Spleen (tissue), 7 donors: Measurements from ENCODE around the gene XYLT1.

ENCODE experiments used
- POLR2A ChIP-seq, 3 donors: fragments of 450-650 bp; IDR thresholded peaks; one replicate each; pipeline ENCODE4 v1.5.1; 2017; ENCODE audit warnings: antibody characterized with exemption in 3 of 3, mild to moderate bottlenecking in 1 of 3
- POLR2AphosphoS5 ChIP-seq, 3 donors: sonication (generic); formaldehyde crosslinking; IDR thresholded peaks; one replicate each; pipeline ENCODE4 v1.5.1; 2017; ENCODE audit warnings: antibody characterized with exemption in 3 of 3
- TF ChIP-seq, protein P1 (sequence below), 11 experiments: fragments of 200-600 bp in 7 of 11; fragments of 450-650 bp in 4 of 11; sonication (generic) in 4 of 11; IDR thresholded peaks in 8 of 11; conservative IDR thresholded peaks in 3 of 11; 1 replicate in 7 of 11; 2 replicates in 4 of 11; pipeline versions ENCODE4 v1.4.0 to v1.8.0; 2016 to 2021; ENCODE audit warnings: antibody characterized with exemption in 11 of 11, inconsistent platforms in 4 of 11, mild to moderate bottlenecking in 1 of 11
- donor health status: DM: no; HTN: no; CAD: no; lungs with moderate emphysema.
- donor health status: DM: no; HTN: no; CAD: no.
- donor health status: DM: no; HTN: no; CAD: no.

DNA sequence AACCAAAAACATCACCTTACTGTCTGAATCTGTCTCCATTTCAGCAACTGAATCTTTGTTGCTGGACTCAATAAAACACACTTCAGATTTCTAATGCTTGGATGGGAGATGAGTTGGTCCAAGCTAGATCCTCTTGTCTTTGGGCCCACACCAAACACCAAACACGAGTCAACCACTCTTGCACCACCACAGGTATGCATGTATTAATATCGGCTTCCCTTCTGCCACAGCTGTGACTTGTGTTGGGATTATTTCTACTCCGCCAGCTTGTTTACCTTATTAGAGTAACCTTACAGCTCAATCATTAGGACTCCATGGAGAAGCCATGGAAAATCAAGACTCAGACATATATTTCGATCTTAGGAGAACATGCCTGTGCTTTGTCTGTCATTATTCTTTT, 49.9 kb downstream of the XYLT1 start:
- no peak for TF ChIP-seq POLR2A (IDR thresholded peaks at IDR 0.05)
- TF ChIP-seq, protein P1, sequence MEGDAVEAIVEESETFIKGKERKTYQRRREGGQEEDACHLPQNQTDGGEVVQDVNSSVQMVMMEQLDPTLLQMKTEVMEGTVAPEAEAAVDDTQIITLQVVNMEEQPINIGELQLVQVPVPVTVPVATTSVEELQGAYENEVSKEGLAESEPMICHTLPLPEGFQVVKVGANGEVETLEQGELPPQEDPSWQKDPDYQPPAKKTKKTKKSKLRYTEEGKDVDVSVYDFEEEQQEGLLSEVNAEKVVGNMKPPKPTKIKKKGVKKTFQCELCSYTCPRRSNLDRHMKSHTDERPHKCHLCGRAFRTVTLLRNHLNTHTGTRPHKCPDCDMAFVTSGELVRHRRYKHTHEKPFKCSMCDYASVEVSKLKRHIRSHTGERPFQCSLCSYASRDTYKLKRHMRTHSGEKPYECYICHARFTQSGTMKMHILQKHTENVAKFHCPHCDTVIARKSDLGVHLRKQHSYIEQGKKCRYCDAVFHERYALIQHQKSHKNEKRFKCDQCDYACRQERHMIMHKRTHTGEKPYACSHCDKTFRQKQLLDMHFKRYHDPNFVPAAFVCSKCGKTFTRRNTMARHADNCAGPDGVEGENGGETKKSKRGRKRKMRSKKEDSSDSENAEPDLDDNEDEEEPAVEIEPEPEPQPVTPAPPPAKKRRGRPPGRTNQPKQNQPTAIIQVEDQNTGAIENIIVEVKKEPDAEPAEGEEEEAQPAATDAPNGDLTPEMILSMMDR (IDR thresholded peaks at IDR 0.05 in 8 of 11, conservative IDR thresholded peaks at IDR 0.05 in 3 of 11), result no peak
- no peak for TF ChIP-seq POLR2AphosphoS5 (IDR thresholded peaks at IDR 0.05)
